Progenitor cell of endocrine pancreas (in vitro differentiated cells): ENCODE measurements around the gene YTHDC1. TPM values are rescaled to one million over a fixed set of nuclear protein-coding genes. Genes with fewer than 3 reads are reported as not detected.

Source experiments
- DNase-seq: peaks from one replicate; pipeline ENCODE4 v3.0.0; 2021; ENCODE audit warnings: low spot score; ENCODE audit not compliant: unreplicated experiment
- H3K27ac Mint-ChIP-seq: 2 replicates; pipeline ENCODE4 v1.8.0; 2021; ENCODE audit warnings: mild to moderate bottlenecking, moderate library complexity, mixed read lengths
- H3K27me3 Mint-ChIP-seq: 2 replicates; pipeline ENCODE4 v1.8.0; 2021; ENCODE audit warnings: mixed read lengths
- H3K36me3 Mint-ChIP-seq: 2 replicates; pipeline ENCODE4 v1.8.0; 2022; ENCODE audit warnings: mixed read lengths; ENCODE audit not compliant: insufficient read depth
- H3K4me1 Mint-ChIP-seq: 2 replicates; pipeline ENCODE4 v1.8.0; 2021; ENCODE audit warnings: low read depth, mixed read lengths
- H3K4me3 Mint-ChIP-seq: 2 replicates; pipeline ENCODE4 v1.8.0; 2021; ENCODE audit warnings: low read depth, mild to moderate bottlenecking, moderate library complexity, mixed read lengths
- H3K9me3 Mint-ChIP-seq: 2 replicates; pipeline ENCODE4 v1.8.0; 2021; ENCODE audit warnings: low read depth, mixed read lengths
- CTCF ChIP-seq: fragments of 200-600 bp; sonication (generic); IDR thresholded peaks from one replicate; pipeline ENCODE4 v1.5.0; 2021; ENCODE audit warnings: antibody characterized with exemption, mild to moderate bottlenecking; ENCODE audit not compliant: unreplicated experiment
- total RNA-seq: library from RNA; stranded (reverse); gene quantifications from 2 replicates; pipeline ENCODE4 v1.2.1, GENCODE V29; 2021

Gene YTHDC1
- total RNA-seq, 1 donor from 2014 or later: 162 TPM

GRCh38 chr4:68346461-68346860, 3.4 kb downstream of the YTHDC1 start:
- peaks cover 6% of the 10 kb centered on the region for H3K36me3 Mint-ChIP-seq
- no peak for TF ChIP-seq CTCF
- peak overlapping the region; percentile 69 for H3K27ac Mint-ChIP-seq
- no peaks in the 10 kb centered on the region for H3K27me3 Mint-ChIP-seq
- no peak for DNase-seq
- peaks cover 36% of the 10 kb centered on the region for H3K4me1 Mint-ChIP-seq
- peak overlapping the region; percentile 91 for H3K4me3 Mint-ChIP-seq
- H3K9me3 Mint-ChIP-seq: no peaks in the 10 kb centered on the region

- Mint-ChIP-seq H3K4me3 (no peak overlapping the region), H3K27ac (peak overlapping the region; percentile 84), H3K36me3 (peaks cover 6% of the 10 kb centered on the region), H3K4me1 (peaks cover 47% of the 10 kb centered on the region), H3K27me3 (no peaks in the 10 kb centered on the region), H3K9me3 (no peaks in the 10 kb centered on the region)
- DNase-seq: no peak
- no peak for TF ChIP-seq CTCF
These were observed 5.1 kb downstream of the YTHDC1 start for GRCh38 chr4:68344785-68345184.

GRCh38 chr4:68344049-68344448, 5.8 kb downstream of the YTHDC1 start:
- no peak for DNase-seq
- Mint-ChIP-seq H3K36me3 (peaks cover 6% of the 10 kb centered on the region), H3K27me3 (no peaks in the 10 kb centered on the region), H3K4me1 (peaks cover 54% of the 10 kb centered on the region), H3K4me3 (no peak overlapping the region), H3K9me3 (no peaks in the 10 kb centered on the region), H3K27ac (peak overlapping the region; percentile 84)
- TF ChIP-seq CTCF: no peak

- H3K9me3 Mint-ChIP-seq: no peaks in the 10 kb centered on the region
These were observed 7.8 kb downstream of the YTHDC1 start for GRCh38 chr4:68342134-68342533.

GRCh38 chr4:68338625-68339024, 11.3 kb downstream of the YTHDC1 start:
- H3K4me3 Mint-ChIP-seq: no peak overlapping the region
- H3K36me3 Mint-ChIP-seq: peaks cover 21% of the 10 kb centered on the region
- no peaks in the 10 kb centered on the region for H3K9me3 Mint-ChIP-seq
- H3K4me1 Mint-ChIP-seq: peaks cover 28% of the 10 kb centered on the region
- H3K27ac Mint-ChIP-seq: peak overlapping the region; percentile 78
- no peaks in the 10 kb centered on the region for H3K27me3 Mint-ChIP-seq
- TF ChIP-seq CTCF: no peak
- no peak for DNase-seq

More at GRCh38 chr4:68342134-68342533, 7.8 kb downstream of the YTHDC1 start:
- Mint-ChIP-seq H3K36me3 (peaks cover 12% of the 10 kb centered on the region), H3K27me3 (no peaks in the 10 kb centered on the region), H3K4me3 (no peak overlapping the region), H3K27ac (peak overlapping the region; percentile 0), H3K4me1 (peaks cover 47% of the 10 kb centered on the region)
- no peak for DNase-seq
- TF ChIP-seq CTCF: no peak
